ENCODE measurements around the gene FLT3LG. TPM values are rescaled to one million over a fixed set of nuclear protein-coding genes. Genes with fewer than 3 reads are reported as not detected.

The FLT3LG gene
- total and polyA plus RNA-seq, 9 of the 15 experiments (the other 6 are each of a cell fraction or from before 2014, with no cell fraction given) = 0.31 to 6.4 (median 1.1) TPM

DNA sequence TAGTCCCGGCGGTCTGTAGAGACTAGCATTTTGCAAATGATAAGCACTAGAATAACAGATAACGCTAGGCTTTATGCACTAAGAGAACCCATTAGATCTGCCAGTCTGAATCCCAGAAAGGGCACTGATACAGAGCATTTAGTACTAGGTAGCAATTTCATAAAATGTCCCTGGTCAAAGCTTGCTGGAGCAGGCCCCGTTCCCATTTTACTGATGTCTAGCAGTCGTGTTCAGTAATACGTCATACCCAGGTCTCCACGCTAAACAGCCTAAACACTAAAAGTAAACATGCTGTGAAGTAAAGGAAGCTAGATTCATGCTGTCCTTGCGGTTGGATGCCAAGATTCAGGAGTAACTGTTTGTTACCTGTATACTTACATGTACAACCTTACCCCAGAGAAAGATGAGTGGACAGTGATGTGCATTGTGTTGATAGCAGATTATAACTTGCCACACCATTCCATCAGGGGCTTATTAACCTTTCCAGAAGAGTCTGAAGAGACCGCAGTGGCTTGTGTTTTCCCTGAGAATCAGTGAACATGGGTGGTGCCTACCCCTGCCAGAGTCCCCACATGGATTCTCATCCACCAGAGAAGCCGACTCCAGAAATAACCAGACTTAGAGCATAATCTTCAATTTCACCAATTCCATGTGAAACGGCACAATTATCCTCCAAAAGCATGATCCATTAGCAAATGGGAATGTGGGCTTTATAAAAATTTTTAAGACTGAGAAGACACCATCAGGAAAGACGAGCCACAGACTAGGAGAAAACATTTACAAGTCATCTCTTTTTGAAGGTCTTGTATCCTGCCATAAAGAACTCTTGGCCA, 18.8 kb downstream of the FLT3LG start (continued):
- TF ChIP-seq BRD4 (IDR thresholded peaks at IDR 0.05) (no peak), KDM5B (IDR thresholded peaks at IDR 0.05; ENCODE audit: insufficient replicate concordance, low read depth, low read length) (peak; percentile 81), SOX6 (IDR thresholded peaks at IDR 0.05) (no peak), SMARCB1 (IDR thresholded peaks at IDR 0.05; ENCODE audit: insufficient read length, low read depth) (no peak), GABPA (tag; conservative IDR thresholded peaks at IDR 0.05; ENCODE audit: low read depth) (no peak), PHF8 (IDR thresholded peaks at IDR 0.05; ENCODE audit: borderline replicate concordance, low read length) (no peak), FIP1L1 (IDR thresholded peaks at IDR 0.05; ENCODE audit: low read depth, low read length, poor library complexity, severe bottlenecking) (no peak), GABPB1 (CRISPR knock-in tag; IDR thresholded peaks at IDR 0.05) (no peak), SRSF1 (IDR thresholded peaks at IDR 0.05; ENCODE audit: low read depth, low read length) (no peak), SMAD4 (CRISPR knock-in tag; conservative IDR thresholded peaks at IDR 0.05) (no peak), ZNF583 (CRISPR knock-in tag; IDR thresholded peaks at IDR 0.05) (no peak), ZNF316 (IDR thresholded peaks at IDR 0.05) (no peak), ELF1 (tag; IDR thresholded peaks at IDR 0.05) (no peak), MCM2 (IDR thresholded peaks at IDR 0.05; ENCODE audit: low read depth) (no peak), CCNT2 (IDR thresholded peaks at IDR 0.05; ENCODE audit: borderline replicate concordance, extremely low read depth, insufficient read length, low read depth, low read length) (peak; percentile 67), CCAR2 (IDR thresholded peaks at IDR 0.05; ENCODE audit: low read depth, low read length) (no peak), RBM22 (IDR thresholded peaks at IDR 0.05; ENCODE audit: low read depth, low read length, poor library complexity, severe bottlenecking) (no peak), ZNF23 (CRISPR knock-in tag; IDR thresholded peaks at IDR 0.05) (no peak), NCOR1 (IDR thresholded peaks at IDR 0.05) (peak; percentile 61; the same call in 1 of the 2 replicates), TRIM28 (IDR thresholded peaks at IDR 0.05) (no peak), ARID1B (IDR thresholded peaks at IDR 0.05) (no peak), SMARCC2 (IDR thresholded peaks at IDR 0.05; ENCODE audit: low read depth) (no peak), ZNF707 (CRISPR knock-in tag; conservative IDR thresholded peaks at IDR 0.05) (no peak), SPI1 (IDR thresholded peaks at IDR 0.05; ENCODE audit: borderline replicate concordance, low read depth, low read length) (no peak)
- TF ChIP-seq, protein P1, sequence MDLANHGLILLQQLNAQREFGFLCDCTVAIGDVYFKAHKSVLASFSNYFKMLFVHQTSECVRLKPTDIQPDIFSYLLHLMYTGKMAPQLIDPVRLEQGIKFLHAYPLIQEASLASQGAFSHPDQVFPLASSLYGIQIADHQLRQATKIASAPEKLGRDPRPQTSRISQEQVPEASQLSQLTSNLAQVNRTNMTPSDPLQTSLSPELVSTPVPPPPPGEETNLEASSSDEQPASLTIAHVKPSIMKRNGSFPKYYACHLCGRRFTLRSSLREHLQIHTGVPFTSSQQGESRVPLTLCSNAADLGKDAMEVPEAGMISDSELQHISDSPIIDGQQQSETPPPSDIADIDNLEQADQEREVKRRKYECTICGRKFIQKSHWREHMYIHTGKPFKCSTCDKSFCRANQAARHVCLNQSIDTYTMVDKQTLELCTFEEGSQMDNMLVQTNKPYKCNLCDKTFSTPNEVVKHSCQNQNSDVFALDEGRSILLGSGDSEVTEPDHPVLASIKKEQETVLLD (IDR thresholded peaks at IDR 0.05) = no peak
- TF ChIP-seq, protein P2, sequence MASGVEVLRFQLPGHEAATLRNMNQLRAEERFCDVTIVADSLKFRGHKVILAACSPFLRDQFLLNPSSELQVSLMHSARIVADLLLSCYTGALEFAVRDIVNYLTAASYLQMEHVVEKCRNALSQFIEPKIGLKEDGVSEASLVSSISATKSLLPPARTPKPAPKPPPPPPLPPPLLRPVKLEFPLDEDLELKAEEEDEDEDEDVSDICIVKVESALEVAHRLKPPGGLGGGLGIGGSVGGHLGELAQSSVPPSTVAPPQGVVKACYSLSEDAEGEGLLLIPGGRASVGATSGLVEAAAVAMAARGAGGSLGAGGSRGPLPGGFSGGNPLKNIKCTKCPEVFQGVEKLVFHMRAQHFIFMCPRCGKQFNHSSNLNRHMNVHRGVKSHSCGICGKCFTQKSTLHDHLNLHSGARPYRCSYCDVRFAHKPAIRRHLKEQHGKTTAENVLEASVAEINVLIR (CRISPR knock-in tag; IDR thresholded peaks at IDR 0.05) = no peak
- TF ChIP-seq, protein P3, sequence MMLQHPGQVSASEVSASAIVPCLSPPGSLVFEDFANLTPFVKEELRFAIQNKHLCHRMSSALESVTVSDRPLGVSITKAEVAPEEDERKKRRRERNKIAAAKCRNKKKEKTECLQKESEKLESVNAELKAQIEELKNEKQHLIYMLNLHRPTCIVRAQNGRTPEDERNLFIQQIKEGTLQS (IDR thresholded peaks at IDR 0.05) = no peak
- TF ChIP-seq, protein P3 (CRISPR knock-in tag; conservative IDR thresholded peaks at IDR 0.05) = no peak
